GM23338 (cell line): ENCODE measurements around the gene PIGC.

ENCODE experiments used
- CREB1 ChIP-seq: fragments of 250-450 bp; sonication (Bioruptor Pico); IDR thresholded peaks from 2 replicates; pipeline ENCODE4 v1.5.0; 2020; ENCODE audit warnings: low read depth, mild to moderate bottlenecking, moderate library complexity
- EZH2 ChIP-seq: fragments of 200-600 bp; sonication (generic); IDR thresholded peaks from one replicate; pipeline ENCODE4 v1.8.0; 2017; ENCODE audit warnings: antibody characterized with exemption, mild to moderate bottlenecking, low read depth; ENCODE audit not compliant: unreplicated experiment
- EZH2phosphoT487 ChIP-seq: fragments of 200-600 bp; sonication (generic); IDR thresholded peaks from one replicate; pipeline ENCODE4 v1.8.1; 2018; ENCODE audit warnings: antibody characterized with exemption; ENCODE audit not compliant: unreplicated experiment
- JUNB ChIP-seq: IDR thresholded peaks from one replicate; pipeline ENCODE4 v1.6.1; 2016; ENCODE audit warnings: antibody characterized with exemption; ENCODE audit not compliant: unreplicated experiment
- NANOG ChIP-seq: IDR thresholded peaks from 2 replicates; pipeline ENCODE4 v1.6.1; 2016; ENCODE audit warnings: antibody characterized with exemption, borderline replicate concordance
- POLR2AphosphoS5 ChIP-seq: IDR thresholded peaks from 2 replicates; pipeline ENCODE4 v1.6.1; 2016; ENCODE audit warnings: antibody characterized with exemption, low read depth
- STAT1 ChIP-seq: IDR thresholded peaks from one replicate; pipeline ENCODE4 v1.6.1; 2016; ENCODE audit warnings: antibody characterized with exemption; ENCODE audit not compliant: unreplicated experiment
- ZNF331 ChIP-seq: fragments of 250-450 bp; sonication (Bioruptor Pico); IDR thresholded peaks from 2 replicates; pipeline ENCODE4 v1.5.0; 2020; ENCODE audit warnings: low read depth, mild to moderate bottlenecking, moderate library complexity
- TF ChIP-seq, protein P1 (sequence below), 2 experiments: fragments of 200-600 bp in 1 of 2; sonication (generic) in 1 of 2; conservative IDR thresholded peaks; 2 replicates each; pipeline versions ENCODE4 v1.5.1 to v1.6.1; 2016 to 2017; ENCODE audit warnings: antibody characterized with exemption in 2 of 2, low read depth in 2 of 2, mild to moderate bottlenecking in 2 of 2, moderate library complexity in 1 of 2
- TF ChIP-seq, protein P2 (sequence below): IDR thresholded peaks from one replicate; pipeline ENCODE4 v1.6.1; 2018; ENCODE audit warnings: antibody characterized with exemption; ENCODE audit not compliant: unreplicated experiment
- TF ChIP-seq, protein P3 (sequence below): IDR thresholded peaks from 2 replicates; pipeline ENCODE4 v1.6.1; 2016; ENCODE audit warnings: antibody characterized with exemption
- TF ChIP-seq, protein P4 (sequence below): fragments of 250-450 bp; sonication (Bioruptor Pico); IDR thresholded peaks from 2 replicates; pipeline ENCODE4 v1.5.0; 2020; ENCODE audit warnings: mild to moderate bottlenecking, moderate library complexity

DNA sequence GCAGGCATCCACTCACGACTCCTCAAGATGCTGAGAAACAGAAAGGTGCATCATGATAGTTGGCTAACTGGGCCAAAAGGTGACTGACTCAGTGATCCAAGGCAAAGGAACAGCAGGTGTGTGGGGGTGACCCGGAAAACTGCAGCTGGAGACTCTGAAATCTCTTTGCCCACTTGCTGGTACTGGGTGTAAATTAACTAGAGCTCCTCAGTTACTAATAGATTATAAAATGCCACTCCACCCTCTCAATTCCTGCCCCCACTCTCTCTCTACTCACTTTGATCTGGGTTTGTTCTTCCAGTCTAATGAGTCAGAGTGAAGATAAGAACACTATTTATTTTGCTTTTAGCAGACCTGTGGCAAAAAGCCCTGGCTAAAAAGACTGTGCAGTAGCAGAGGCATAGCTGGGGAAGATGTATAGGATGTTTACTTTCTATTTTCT, 7.2 kb upstream of the PIGC start:
- TF ChIP-seq, protein P1, sequence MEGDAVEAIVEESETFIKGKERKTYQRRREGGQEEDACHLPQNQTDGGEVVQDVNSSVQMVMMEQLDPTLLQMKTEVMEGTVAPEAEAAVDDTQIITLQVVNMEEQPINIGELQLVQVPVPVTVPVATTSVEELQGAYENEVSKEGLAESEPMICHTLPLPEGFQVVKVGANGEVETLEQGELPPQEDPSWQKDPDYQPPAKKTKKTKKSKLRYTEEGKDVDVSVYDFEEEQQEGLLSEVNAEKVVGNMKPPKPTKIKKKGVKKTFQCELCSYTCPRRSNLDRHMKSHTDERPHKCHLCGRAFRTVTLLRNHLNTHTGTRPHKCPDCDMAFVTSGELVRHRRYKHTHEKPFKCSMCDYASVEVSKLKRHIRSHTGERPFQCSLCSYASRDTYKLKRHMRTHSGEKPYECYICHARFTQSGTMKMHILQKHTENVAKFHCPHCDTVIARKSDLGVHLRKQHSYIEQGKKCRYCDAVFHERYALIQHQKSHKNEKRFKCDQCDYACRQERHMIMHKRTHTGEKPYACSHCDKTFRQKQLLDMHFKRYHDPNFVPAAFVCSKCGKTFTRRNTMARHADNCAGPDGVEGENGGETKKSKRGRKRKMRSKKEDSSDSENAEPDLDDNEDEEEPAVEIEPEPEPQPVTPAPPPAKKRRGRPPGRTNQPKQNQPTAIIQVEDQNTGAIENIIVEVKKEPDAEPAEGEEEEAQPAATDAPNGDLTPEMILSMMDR (conservative IDR thresholded peaks at IDR 0.05; ENCODE audit: low read depth in 2 of 2), result no peak
- TF ChIP-seq POLR2AphosphoS5 (no peak), EZH2 (no peak), NANOG (no peak), CREB1 (CRISPR knock-in tag) (no peak), STAT1 (no peak), JUNB (no peak), ZNF331 (no peak), EZH2phosphoT487 (no peak)
- TF ChIP-seq, protein P2, sequence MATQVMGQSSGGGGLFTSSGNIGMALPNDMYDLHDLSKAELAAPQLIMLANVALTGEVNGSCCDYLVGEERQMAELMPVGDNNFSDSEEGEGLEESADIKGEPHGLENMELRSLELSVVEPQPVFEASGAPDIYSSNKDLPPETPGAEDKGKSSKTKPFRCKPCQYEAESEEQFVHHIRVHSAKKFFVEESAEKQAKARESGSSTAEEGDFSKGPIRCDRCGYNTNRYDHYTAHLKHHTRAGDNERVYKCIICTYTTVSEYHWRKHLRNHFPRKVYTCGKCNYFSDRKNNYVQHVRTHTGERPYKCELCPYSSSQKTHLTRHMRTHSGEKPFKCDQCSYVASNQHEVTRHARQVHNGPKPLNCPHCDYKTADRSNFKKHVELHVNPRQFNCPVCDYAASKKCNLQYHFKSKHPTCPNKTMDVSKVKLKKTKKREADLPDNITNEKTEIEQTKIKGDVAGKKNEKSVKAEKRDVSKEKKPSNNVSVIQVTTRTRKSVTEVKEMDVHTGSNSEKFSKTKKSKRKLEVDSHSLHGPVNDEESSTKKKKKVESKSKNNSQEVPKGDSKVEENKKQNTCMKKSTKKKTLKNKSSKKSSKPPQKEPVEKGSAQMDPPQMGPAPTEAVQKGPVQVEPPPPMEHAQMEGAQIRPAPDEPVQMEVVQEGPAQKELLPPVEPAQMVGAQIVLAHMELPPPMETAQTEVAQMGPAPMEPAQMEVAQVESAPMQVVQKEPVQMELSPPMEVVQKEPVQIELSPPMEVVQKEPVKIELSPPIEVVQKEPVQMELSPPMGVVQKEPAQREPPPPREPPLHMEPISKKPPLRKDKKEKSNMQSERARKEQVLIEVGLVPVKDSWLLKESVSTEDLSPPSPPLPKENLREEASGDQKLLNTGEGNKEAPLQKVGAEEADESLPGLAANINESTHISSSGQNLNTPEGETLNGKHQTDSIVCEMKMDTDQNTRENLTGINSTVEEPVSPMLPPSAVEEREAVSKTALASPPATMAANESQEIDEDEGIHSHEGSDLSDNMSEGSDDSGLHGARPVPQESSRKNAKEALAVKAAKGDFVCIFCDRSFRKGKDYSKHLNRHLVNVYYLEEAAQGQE, result no peak
- TF ChIP-seq, protein P3, sequence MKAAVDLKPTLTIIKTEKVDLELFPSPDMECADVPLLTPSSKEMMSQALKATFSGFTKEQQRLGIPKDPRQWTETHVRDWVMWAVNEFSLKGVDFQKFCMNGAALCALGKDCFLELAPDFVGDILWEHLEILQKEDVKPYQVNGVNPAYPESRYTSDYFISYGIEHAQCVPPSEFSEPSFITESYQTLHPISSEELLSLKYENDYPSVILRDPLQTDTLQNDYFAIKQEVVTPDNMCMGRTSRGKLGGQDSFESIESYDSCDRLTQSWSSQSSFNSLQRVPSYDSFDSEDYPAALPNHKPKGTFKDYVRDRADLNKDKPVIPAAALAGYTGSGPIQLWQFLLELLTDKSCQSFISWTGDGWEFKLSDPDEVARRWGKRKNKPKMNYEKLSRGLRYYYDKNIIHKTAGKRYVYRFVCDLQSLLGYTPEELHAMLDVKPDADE, result no peak
- TF ChIP-seq, protein P4, sequence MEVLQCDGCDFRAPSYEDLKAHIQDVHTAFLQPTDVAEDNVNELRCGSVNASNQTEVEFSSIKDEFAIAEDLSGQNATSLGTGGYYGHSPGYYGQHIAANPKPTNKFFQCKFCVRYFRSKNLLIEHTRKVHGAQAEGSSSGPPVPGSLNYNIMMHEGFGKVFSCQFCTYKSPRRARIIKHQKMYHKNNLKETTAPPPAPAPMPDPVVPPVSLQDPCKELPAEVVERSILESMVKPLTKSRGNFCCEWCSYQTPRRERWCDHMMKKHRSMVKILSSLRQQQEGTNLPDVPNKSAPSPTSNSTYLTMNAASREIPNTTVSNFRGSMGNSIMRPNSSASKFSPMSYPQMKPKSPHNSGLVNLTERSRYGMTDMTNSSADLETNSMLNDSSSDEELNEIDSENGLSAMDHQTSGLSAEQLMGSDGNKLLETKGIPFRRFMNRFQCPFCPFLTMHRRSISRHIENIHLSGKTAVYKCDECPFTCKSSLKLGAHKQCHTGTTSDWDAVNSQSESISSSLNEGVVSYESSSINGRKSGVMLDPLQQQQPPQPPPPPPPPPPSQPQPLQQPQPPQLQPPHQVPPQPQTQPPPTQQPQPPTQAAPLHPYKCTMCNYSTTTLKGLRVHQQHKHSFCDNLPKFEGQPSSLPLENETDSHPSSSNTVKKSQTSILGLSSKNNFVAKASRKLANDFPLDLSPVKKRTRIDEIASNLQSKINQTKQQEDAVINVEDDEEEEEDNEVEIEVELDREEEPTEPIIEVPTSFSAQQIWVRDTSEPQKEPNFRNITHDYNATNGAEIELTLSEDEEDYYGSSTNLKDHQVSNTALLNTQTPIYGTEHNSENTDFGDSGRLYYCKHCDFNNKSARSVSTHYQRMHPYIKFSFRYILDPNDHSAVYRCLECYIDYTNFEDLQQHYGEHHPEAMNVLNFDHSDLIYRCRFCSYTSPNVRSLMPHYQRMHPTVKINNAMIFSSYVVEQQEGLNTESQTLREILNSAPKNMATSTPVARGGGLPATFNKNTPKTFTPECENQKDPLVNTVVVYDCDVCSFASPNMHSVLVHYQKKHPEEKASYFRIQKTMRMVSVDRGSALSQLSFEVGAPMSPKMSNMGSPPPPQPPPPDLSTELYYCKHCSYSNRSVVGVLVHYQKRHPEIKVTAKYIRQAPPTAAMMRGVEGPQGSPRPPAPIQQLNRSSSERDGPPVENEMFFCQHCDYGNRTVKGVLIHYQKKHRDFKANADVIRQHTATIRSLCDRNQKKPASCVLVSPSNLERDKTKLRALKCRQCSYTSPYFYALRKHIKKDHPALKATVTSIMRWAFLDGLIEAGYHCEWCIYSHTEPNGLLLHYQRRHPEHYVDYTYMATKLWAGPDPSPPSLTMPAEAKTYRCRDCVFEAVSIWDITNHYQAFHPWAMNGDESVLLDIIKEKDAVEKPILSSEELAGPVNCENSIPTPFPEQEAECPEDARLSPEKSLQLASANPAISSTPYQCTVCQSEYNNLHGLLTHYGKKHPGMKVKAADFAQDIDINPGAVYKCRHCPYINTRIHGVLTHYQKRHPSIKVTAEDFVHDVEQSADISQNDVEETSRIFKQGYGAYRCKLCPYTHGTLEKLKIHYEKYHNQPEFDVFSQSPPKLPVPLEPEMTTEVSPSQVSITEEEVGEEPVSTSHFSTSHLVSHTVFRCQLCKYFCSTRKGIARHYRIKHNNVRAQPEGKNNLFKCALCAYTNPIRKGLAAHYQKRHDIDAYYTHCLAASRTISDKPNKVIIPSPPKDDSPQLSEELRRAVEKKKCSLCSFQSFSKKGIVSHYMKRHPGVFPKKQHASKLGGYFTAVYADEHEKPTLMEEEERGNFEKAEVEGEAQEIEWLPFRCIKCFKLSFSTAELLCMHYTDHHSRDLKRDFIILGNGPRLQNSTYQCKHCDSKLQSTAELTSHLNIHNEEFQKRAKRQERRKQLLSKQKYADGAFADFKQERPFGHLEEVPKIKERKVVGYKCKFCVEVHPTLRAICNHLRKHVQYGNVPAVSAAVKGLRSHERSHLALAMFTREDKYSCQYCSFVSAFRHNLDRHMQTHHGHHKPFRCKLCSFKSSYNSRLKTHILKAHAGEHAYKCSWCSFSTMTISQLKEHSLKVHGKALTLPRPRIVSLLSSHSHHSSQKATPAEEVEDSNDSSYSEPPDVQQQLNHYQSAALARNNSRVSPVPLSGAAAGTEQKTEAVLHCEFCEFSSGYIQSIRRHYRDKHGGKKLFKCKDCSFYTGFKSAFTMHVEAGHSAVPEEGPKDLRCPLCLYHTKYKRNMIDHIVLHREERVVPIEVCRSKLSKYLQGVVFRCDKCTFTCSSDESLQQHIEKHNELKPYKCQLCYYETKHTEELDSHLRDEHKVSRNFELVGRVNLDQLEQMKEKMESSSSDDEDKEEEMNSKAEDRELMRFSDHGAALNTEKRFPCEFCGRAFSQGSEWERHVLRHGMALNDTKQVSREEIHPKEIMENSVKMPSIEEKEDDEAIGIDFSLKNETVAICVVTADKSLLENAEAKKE (CRISPR knock-in tag), result no peak
